WTC11 (cell line): ENCODE data around the gene ARL8A. TPM values are rescaled to one million over a fixed set of nuclear protein-coding genes. Genes with fewer than 3 reads are reported as not detected.
A peak's percentile ranks its signal among the peaks of the same experiment; 100 is the strongest.

ENCODE experiments used
- ATAC-seq: fragments of 200-7000 bp; cut with Tn5 transposase; 2 replicates; pipeline ENCODE4 v1.10.0; 2021; ENCODE audit warnings: mild to moderate bottlenecking, moderate library complexity
- CTCF ChIA-PET: fragments of 300-600 bp; sonication (Branson Sonifier 250); formaldehyde crosslinking; loops from one replicate; lab custom pipeline; 2021; ENCODE audit warnings: antibody characterized with exemption; lab: Charles Lee
- POLR2A ChIA-PET: fragments of 350-600 bp; sonication (Branson Sonifier 250); formaldehyde crosslinking; loops from one replicate; lab custom pipeline; 2021; ENCODE audit warnings: antibody characterized with exemption; lab: Charles Lee
- DNase-seq: peaks from one replicate; pipeline ENCODE4 v3.0.0; 2021; ENCODE audit warnings: low spot score
- H3K27ac Mint-ChIP-seq: 2 replicates; pipeline ENCODE4 v1.8.0; 2021; ENCODE audit warnings: mixed read lengths
- H3K27me3 Mint-ChIP-seq: 2 replicates; pipeline ENCODE4 v1.8.0; 2021; ENCODE audit warnings: low read depth, mild to moderate bottlenecking, moderate library complexity, mixed read lengths
- H3K36me3 Mint-ChIP-seq: 2 replicates; pipeline ENCODE4 v1.8.0; 2021; ENCODE audit warnings: mixed read lengths
- H3K4me1 Mint-ChIP-seq: 2 replicates; pipeline ENCODE4 v1.8.0; 2022; ENCODE audit warnings: mixed read lengths
- H3K4me3 Mint-ChIP-seq: 2 replicates; pipeline ENCODE4 v1.8.0; 2021; ENCODE audit warnings: mild to moderate bottlenecking, moderate library complexity, mixed read lengths
- H3K9me3 Mint-ChIP-seq: 2 replicates; pipeline ENCODE4 v1.8.0; 2021; ENCODE audit warnings: mixed read lengths
- ATF1 ChIP-seq: sonication (generic); formaldehyde crosslinking; IDR thresholded peaks from 2 replicates; pipeline ENCODE4 v1.8.1; 2023; ENCODE audit warnings: mild to moderate bottlenecking, moderate library complexity, missing genetic modification reagents
- E2F1 ChIP-seq: sonication (generic); formaldehyde crosslinking; IDR thresholded peaks from 2 replicates; pipeline ENCODE4 v1.8.0; 2022; ENCODE audit warnings: mild to moderate bottlenecking, missing genetic modification reagents
- FOXK1 ChIP-seq: sonication (generic); formaldehyde crosslinking; IDR thresholded peaks from 2 replicates; pipeline ENCODE4 v1.8.0; 2022; ENCODE audit warnings: mild to moderate bottlenecking, moderate library complexity, missing genetic modification reagents
- GABPB1 ChIP-seq: sonication (generic); formaldehyde crosslinking; IDR thresholded peaks from 2 replicates; pipeline ENCODE4 v1.8.1; 2023; ENCODE audit warnings: mild to moderate bottlenecking, missing genetic modification reagents
- JUN ChIP-seq: sonication (generic); formaldehyde crosslinking; IDR thresholded peaks from 2 replicates; pipeline ENCODE4 v1.8.0; 2023; ENCODE audit warnings: mild to moderate bottlenecking, missing genetic modification reagents
- MLX ChIP-seq: sonication (generic); formaldehyde crosslinking; IDR thresholded peaks from 2 replicates; pipeline ENCODE4 v1.8.1; 2023; ENCODE audit warnings: mild to moderate bottlenecking, missing genetic modification reagents, moderate library complexity
- MYBL2 ChIP-seq: sonication (generic); formaldehyde crosslinking; IDR thresholded peaks from 2 replicates; pipeline ENCODE4 v1.8.1; 2023; ENCODE audit warnings: mild to moderate bottlenecking, moderate library complexity, missing genetic modification reagents
- NFYB ChIP-seq: sonication (generic); formaldehyde crosslinking; conservative IDR thresholded peaks from 2 replicates; pipeline ENCODE4 v1.8.0; 2022; ENCODE audit warnings: low read depth, missing genetic modification reagents
- NR2C2 ChIP-seq: sonication (generic); formaldehyde crosslinking; IDR thresholded peaks from 2 replicates; pipeline ENCODE4 v1.8.0; 2022; ENCODE audit warnings: mild to moderate bottlenecking, missing genetic modification reagents
- PRDM15 ChIP-seq: sonication (generic); formaldehyde crosslinking; IDR thresholded peaks from 2 replicates; pipeline ENCODE4 v1.8.0; 2022; ENCODE audit warnings: missing genetic modification reagents
- RORB ChIP-seq: fragments of 250-450 bp; sonication (Bioruptor Pico); IDR thresholded peaks from 2 replicates; pipeline ENCODE4 v1.9.0; 2021; ENCODE audit warnings: mild to moderate bottlenecking
- SOX15 ChIP-seq: fragments of 250-450 bp; sonication (Bioruptor Pico); IDR thresholded peaks from 2 replicates; pipeline ENCODE4 v1.9.0; 2021; ENCODE audit warnings: mild to moderate bottlenecking
- SP1 ChIP-seq: sonication (generic); formaldehyde crosslinking; conservative IDR thresholded peaks from 2 replicates; pipeline ENCODE4 v1.8.1; 2022; ENCODE audit warnings: missing genetic modification reagents
- TEAD4 ChIP-seq: sonication (generic); formaldehyde crosslinking; IDR thresholded peaks from 2 replicates; pipeline ENCODE4 v1.8.0; 2022; ENCODE audit warnings: mild to moderate bottlenecking, missing genetic modification reagents
- TP53 ChIP-seq: sonication (generic); formaldehyde crosslinking; IDR thresholded peaks from 2 replicates; pipeline ENCODE4 v1.8.1; 2023; ENCODE audit warnings: mild to moderate bottlenecking, missing genetic modification reagents
- USF1 ChIP-seq: sonication (generic); formaldehyde crosslinking; IDR thresholded peaks from 2 replicates; pipeline ENCODE4 v1.8.0; 2022; ENCODE audit warnings: mild to moderate bottlenecking, missing genetic modification reagents
- USF2 ChIP-seq: sonication (generic); formaldehyde crosslinking; IDR thresholded peaks from 2 replicates; pipeline ENCODE4 v1.8.1; 2023; ENCODE audit warnings: mild to moderate bottlenecking, missing genetic modification reagents, moderate library complexity
- ZBTB21 ChIP-seq: sonication (generic); formaldehyde crosslinking; IDR thresholded peaks from 2 replicates; pipeline ENCODE4 v1.8.1; 2023; ENCODE audit warnings: mild to moderate bottlenecking, missing genetic modification reagents, borderline replicate concordance
- ZNF138 ChIP-seq: sonication (generic); formaldehyde crosslinking; conservative IDR thresholded peaks from 2 replicates; pipeline ENCODE4 v1.8.1; 2022; ENCODE audit warnings: mild to moderate bottlenecking, moderate library complexity, missing genetic modification reagents
- ZNF317 ChIP-seq: sonication (generic); formaldehyde crosslinking; IDR thresholded peaks from 2 replicates; pipeline ENCODE4 v1.8.1; 2023; ENCODE audit warnings: low read depth, mild to moderate bottlenecking, moderate library complexity, missing genetic modification reagents, borderline replicate concordance
- ZNF396 ChIP-seq: fragments of 250-450 bp; sonication (Bioruptor Pico); IDR thresholded peaks from 2 replicates; pipeline ENCODE4 v1.8.0; 2021; ENCODE audit warnings: mild to moderate bottlenecking, moderate library complexity, borderline replicate concordance
- ZNF416 ChIP-seq: fragments of 250-450 bp; sonication (Bioruptor Pico); IDR thresholded peaks from 2 replicates; pipeline ENCODE4 v1.9.0; 2021; ENCODE audit warnings: mild to moderate bottlenecking, inconsistent platforms
- total RNA-seq: library from RNA; stranded (reverse); gene quantifications from 3 replicates; pipeline ENCODE4 v1.2.3, GENCODE V29; 2021

The ARL8A gene
- total RNA-seq, 1 experiment from 2014 or later: 47.2 TPM

- Mint-ChIP-seq H3K36me3 (no peaks in the 10 kb centered on the region), H3K4me1 (peaks cover 43% of the 10 kb centered on the region), H3K27ac (peak overlapping the region; percentile 94), H3K9me3 (no peaks in the 10 kb centered on the region), H3K27me3 (no peaks in the 10 kb centered on the region), H3K4me3 (peak overlapping the region; percentile 28)
- POLR2A ChIA-PET: interaction anchor here (0.5 to 2.4 kb wide), 5 partner anchors 19 to 148 kb away, joined by 3 to 13 read pairs (median 5); partner anchors contain the start of gene ELF3
- ATAC-seq (peak; percentile 90), DNase-seq (peak; percentile 83)
- CTCF ChIA-PET: interaction anchor here (0.6 to 4.2 kb wide), 12 partner anchors 9 to 970 kb away, joined by 3 to 47 read pairs (median 6); partner anchors contain the start of genes ELF3 and GPR37L1
- no peak for TF ChIP-seq MYBL2 (CRISPR knock-in tag)
- no peak for TF ChIP-seq RORB (CRISPR knock-in tag)
- peak; percentile 49; the same call in 1 of the 2 replicates for TF ChIP-seq SP1 (CRISPR knock-in tag)
Observed at GRCh38 chr1:202105571-202106339, 38.8 kb downstream of the ARL8A start.

- Mint-ChIP-seq H3K36me3 (no peaks in the 10 kb centered on the region), H3K9me3 (no peaks in the 10 kb centered on the region), H3K4me1 (peaks cover 40% of the 10 kb centered on the region), H3K27me3 (no peaks in the 10 kb centered on the region), H3K4me3 (no peak overlapping the region), H3K27ac (peak overlapping the region; percentile 44)
- ChIA-PET CTCF (no interaction called here), POLR2A (interaction anchor here (0.5 kb wide), 1 partner anchor 119 kb away, joined by 4 read pairs; no protein-coding TSS in a partner anchor)
- no peak for TF ChIP-seq PRDM15 (CRISPR knock-in tag)
- no peak for TF ChIP-seq USF1 (CRISPR knock-in tag)
- no peak for TF ChIP-seq NFYB
- TF ChIP-seq FOXK1 (CRISPR knock-in tag): no peak
- no peak for TF ChIP-seq SOX15 (CRISPR knock-in tag)
- no peak for TF ChIP-seq E2F1 (CRISPR knock-in tag)
- TF ChIP-seq TP53 (CRISPR knock-in tag): no peak
- TF ChIP-seq ZNF416 (CRISPR knock-in tag): no peak
- TF ChIP-seq TEAD4: no peak
- no peak for TF ChIP-seq USF2
- ATAC-seq (no peak), DNase-seq (no peak)
Observed at GRCh38 chr1:202104073-202104472, 40.5 kb downstream of the ARL8A start.

- H3K4me1 Mint-ChIP-seq: peaks cover 20% of the 10 kb centered on the region
- no peak for DNase-seq
- H3K36me3 Mint-ChIP-seq: no peaks in the 10 kb centered on the region
- ChIA-PET CTCF (interaction anchor here (0.6 to 1.8 kb wide), 7 partner anchors 54 to 854 kb away, joined by 3 to 8 read pairs (median 3); partner anchors contain the start of gene ELF3), POLR2A (interaction anchor here (0.6 to 1.1 kb wide), 2 partner anchors 37 to 91 kb away, joined by 3 to 6 read pairs; partner anchors contain the start of gene ELF3)
- no peaks in the 10 kb centered on the region for H3K9me3 Mint-ChIP-seq
- ATAC-seq: peak; percentile 9; the same call in 1 of the 2 replicates
- no peak overlapping the region for H3K27ac Mint-ChIP-seq
- H3K27me3 Mint-ChIP-seq: no peaks in the 10 kb centered on the region
- H3K4me3 Mint-ChIP-seq: no peak overlapping the region
- TF ChIP-seq MLX (CRISPR knock-in tag) (no peak), JUN (CRISPR knock-in tag) (no peak), E2F1 (CRISPR knock-in tag) (no peak), ZNF317 (CRISPR knock-in tag) (no peak), GABPB1 (CRISPR knock-in tag) (no peak), ZNF138 (no peak), NR2C2 (CRISPR knock-in tag) (no peak), ZNF396 (CRISPR knock-in tag) (no peak), ZBTB21 (CRISPR knock-in tag) (no peak), ATF1 (CRISPR knock-in tag) (no peak)
Observed at GRCh38 chr1:202101184-202101583, 43.4 kb downstream of the ARL8A start.
